ENCODE results near the gene WWP2. TPM values are rescaled to one million over a fixed set of nuclear protein-coding genes. Genes with fewer than 3 reads are reported as not detected.
"Not testable (repeated sequence)": the region's sequence is repeated elsewhere in the genome, so short reads cannot be mapped to it uniquely, and the experiment has no call there.

The WWP2 gene
- total RNA-seq, 1 donor from 2014 or later: 40.7 TPM

- Histone ChIP-seq H3K36me3 (ENCODE audit: control insufficient read depth, insufficient read depth, low read length) (no peaks in the 10 kb centered on the region), H3K4me3 (ENCODE audit: low read depth, low read length) (no peak overlapping the region), H3K27me3 (ENCODE audit: control insufficient read depth, insufficient read depth, low read length) (no peaks in the 10 kb centered on the region)
- DNase-seq (ENCODE audit: low read depth): no peak
- TF ChIP-seq CTCF (IDR thresholded peaks at IDR 0.05; ENCODE audit: insufficient read depth, low read length, poor library complexity, severe bottlenecking): no peak
Observed at GRCh38 chr16:69727916-69728270, 34.2 kb upstream of the WWP2 start.

DNA sequence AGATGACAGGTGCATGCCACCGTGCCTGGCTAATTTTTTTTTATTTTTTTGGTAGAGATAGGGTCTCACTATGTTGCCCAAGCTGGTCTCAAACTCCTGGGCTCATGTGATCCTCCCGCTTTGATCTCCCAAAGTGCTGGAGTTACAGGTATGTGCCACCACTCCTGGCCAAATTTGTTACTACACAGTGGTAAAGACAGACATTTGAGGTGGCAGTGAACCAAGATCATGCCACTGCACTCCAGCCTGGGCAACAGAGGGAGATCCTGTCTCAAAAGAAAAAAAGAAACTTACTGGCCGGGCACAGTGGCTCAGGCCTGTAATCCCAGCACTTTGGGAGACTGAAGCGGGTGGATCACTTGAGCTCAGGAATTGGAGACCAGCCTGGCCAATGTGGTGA is 33.1 kb upstream of the WWP2 start:
- H3K27me3 ChIP-seq (ENCODE audit: control insufficient read depth, insufficient read depth, low read length); H3K36me3 ChIP-seq (ENCODE audit: control insufficient read depth, insufficient read depth, low read length); H3K4me3 ChIP-seq (ENCODE audit: low read depth, low read length); DNase-seq (ENCODE audit: low read depth): not testable (repeated sequence)

- DNase-seq (ENCODE audit: low read depth); H3K27me3 ChIP-seq (ENCODE audit: control insufficient read depth, insufficient read depth, low read length); H3K36me3 ChIP-seq (ENCODE audit: control insufficient read depth, insufficient read depth, low read length); H3K4me3 ChIP-seq (ENCODE audit: low read depth, low read length): not testable (repeated sequence)
Observed at GRCh38 chr16:69731280-69731679, 30.9 kb upstream of the WWP2 start.

GRCh38 chr16:69732101-69732500 is 30.0 kb upstream of the WWP2 start:
- DNase-seq (ENCODE audit: low read depth): no peak
- TF ChIP-seq CTCF (IDR thresholded peaks at IDR 0.05; ENCODE audit: insufficient read depth, low read length, poor library complexity, severe bottlenecking): no peak
- no peaks in the 10 kb centered on the region for H3K36me3 ChIP-seq (ENCODE audit: control insufficient read depth, insufficient read depth, low read length)
- H3K4me3 ChIP-seq (ENCODE audit: low read depth, low read length): no peak overlapping the region
- H3K27me3 ChIP-seq (ENCODE audit: control insufficient read depth, insufficient read depth, low read length): no peaks in the 10 kb centered on the region

DNA sequence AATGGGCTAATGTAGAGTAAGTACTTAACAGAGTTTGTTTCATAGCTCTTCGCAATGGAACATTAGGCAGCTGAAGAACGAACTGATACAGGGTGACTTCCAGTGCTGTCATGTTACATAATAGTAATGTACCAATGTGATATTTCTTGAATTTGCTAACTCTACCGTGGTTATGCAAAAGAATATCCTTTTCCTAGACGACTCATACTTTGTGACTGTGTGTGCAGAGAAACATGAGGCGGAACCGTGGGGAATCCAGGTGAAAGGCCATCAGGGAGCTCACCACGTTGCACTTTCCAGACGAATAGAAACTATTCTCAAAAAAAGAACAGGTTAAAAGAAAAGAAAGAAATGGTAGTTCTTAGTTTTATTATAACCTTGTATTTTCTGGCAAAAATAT is 20.6 kb upstream of the WWP2 start:
- no peak for TF ChIP-seq CTCF (IDR thresholded peaks at IDR 0.05; ENCODE audit: insufficient read depth, low read length, poor library complexity, severe bottlenecking)
- no peak for DNase-seq (ENCODE audit: low read depth)
- peaks cover 2% of the 10 kb centered on the region for H3K36me3 ChIP-seq (ENCODE audit: control insufficient read depth, insufficient read depth, low read length)
- no peak overlapping the region for H3K4me3 ChIP-seq (ENCODE audit: low read depth, low read length)
- H3K27me3 ChIP-seq (ENCODE audit: control insufficient read depth, insufficient read depth, low read length): no peaks in the 10 kb centered on the region

GRCh38 chr16:69741951-69742904 is 19.9 kb upstream of the WWP2 start:
- H3K27me3 ChIP-seq (ENCODE audit: control insufficient read depth, insufficient read depth, low read length): no peaks in the 10 kb centered on the region
- no peak overlapping the region for H3K4me3 ChIP-seq (ENCODE audit: low read depth, low read length)
- H3K36me3 ChIP-seq (ENCODE audit: control insufficient read depth, insufficient read depth, low read length): peaks cover 2% of the 10 kb centered on the region
- TF ChIP-seq CTCF (IDR thresholded peaks at IDR 0.05; ENCODE audit: insufficient read depth, low read length, poor library complexity, severe bottlenecking): no peak
- DNase-seq (ENCODE audit: low read depth): no peak

Measured in kidney epithelial cell (primary cell).